Mesendoderm (in vitro differentiated cells): ENCODE data around the gene MINK1.
A peak's percentile ranks its signal among the peaks of the same experiment; 100 is the strongest.
"Not testable (repeated sequence)": the region's sequence is repeated elsewhere in the genome, so short reads cannot be mapped to it uniquely, and the experiment has no call there.

Experiments used
- DNase-seq: peaks from one replicate; pipeline ENCODE4 v3.0.0; 2013
- H2AK5ac ChIP-seq: 2 replicates; pipeline ENCODE4 v1.6.1; 2013; ENCODE audit warnings: low read length, inconsistent platforms
- H2BK120ac ChIP-seq: 2 replicates; pipeline ENCODE4 v1.6.1; 2013; ENCODE audit warnings: low read depth, mild to moderate bottlenecking, low read length, moderate library complexity, mixed read lengths
- H2BK15ac ChIP-seq: replicated peaks from 2 replicates; pipeline ENCODE4 v1.6.1; 2013; ENCODE audit warnings: low read depth, mild to moderate bottlenecking, moderate library complexity
- H2BK5ac ChIP-seq: 2 replicates; pipeline ENCODE4 v1.6.1; 2013; ENCODE audit warnings: low read length, inconsistent platforms
- H3K18ac ChIP-seq: 2 replicates; pipeline ENCODE4 v1.6.1; 2013; ENCODE audit warnings: mild to moderate bottlenecking, low read length, mixed read lengths
- H3K23ac ChIP-seq: one replicate; pipeline ENCODE4 v1.6.1; 2013; ENCODE audit warnings: low read length
- H3K27ac ChIP-seq: 2 replicates; pipeline ENCODE4 v1.5.1; 2013; ENCODE audit warnings: low read depth, mild to moderate bottlenecking, inconsistent platforms, low read length, moderate library complexity
- H3K27me3 ChIP-seq: 2 replicates; pipeline ENCODE4 v1.6.1; 2013; ENCODE audit warnings: low read length, control low read depth, mild to moderate bottlenecking, inconsistent platforms; ENCODE audit not compliant: insufficient read depth, poor library complexity
- H3K36me3 ChIP-seq: 2 replicates; pipeline ENCODE4 v1.6.1; 2013; ENCODE audit warnings: low read length, inconsistent platforms; ENCODE audit not compliant: control insufficient read depth, insufficient read depth
- H3K4ac ChIP-seq: one replicate; pipeline ENCODE4 v1.6.1; 2013; ENCODE audit warnings: low read depth, mild to moderate bottlenecking, low read length, moderate library complexity
- H3K4me1 ChIP-seq: 2 replicates; pipeline ENCODE4 v1.6.1; 2013; ENCODE audit warnings: low read depth, low read length, inconsistent platforms; ENCODE audit not compliant: control insufficient read depth
- H3K4me2 ChIP-seq: 2 replicates; pipeline ENCODE4 v1.6.1; 2013; ENCODE audit warnings: low read length
- H3K4me3 ChIP-seq: 2 replicates; pipeline ENCODE4 v1.5.1; 2013; ENCODE audit warnings: mild to moderate bottlenecking, low read length
- H3K56ac ChIP-seq: one replicate; pipeline ENCODE4 v1.6.1; 2013; ENCODE audit warnings: low read length
- H3K79me1 ChIP-seq: 2 replicates; pipeline ENCODE4 v1.6.1; 2013; ENCODE audit warnings: low read length, inconsistent platforms
- H3K79me2 ChIP-seq: 2 replicates; pipeline ENCODE4 v1.6.1; 2013; ENCODE audit warnings: mild to moderate bottlenecking, low read length; ENCODE audit not compliant: control insufficient read depth, insufficient read depth
- H3K9ac ChIP-seq: 2 replicates; pipeline ENCODE4 v1.6.1; 2013; ENCODE audit warnings: low read length, inconsistent platforms
- H4K5ac ChIP-seq: one replicate; pipeline ENCODE4 v1.6.1; 2013; ENCODE audit warnings: low read length
- H4K8ac ChIP-seq: one replicate; pipeline ENCODE4 v1.6.1; 2013; ENCODE audit warnings: low read depth, mild to moderate bottlenecking, control low read depth, low read length, moderate library complexity
- WGBS: extraction: QIAGEN DNeasy Blood & Tissue Kit; methylation state at CpG from one replicate; pipeline ENCODE4 v1.1.7; 2013; ENCODE audit warnings: low lambda C conversion rate, missing lambda C conversion rate; ENCODE audit not compliant: insufficient coverage; ENCODE audit errors: extremely low coverage; 5-methylcytosine and 5-hydroxymethylcytosine counted together

MINK1 gene

DNA sequence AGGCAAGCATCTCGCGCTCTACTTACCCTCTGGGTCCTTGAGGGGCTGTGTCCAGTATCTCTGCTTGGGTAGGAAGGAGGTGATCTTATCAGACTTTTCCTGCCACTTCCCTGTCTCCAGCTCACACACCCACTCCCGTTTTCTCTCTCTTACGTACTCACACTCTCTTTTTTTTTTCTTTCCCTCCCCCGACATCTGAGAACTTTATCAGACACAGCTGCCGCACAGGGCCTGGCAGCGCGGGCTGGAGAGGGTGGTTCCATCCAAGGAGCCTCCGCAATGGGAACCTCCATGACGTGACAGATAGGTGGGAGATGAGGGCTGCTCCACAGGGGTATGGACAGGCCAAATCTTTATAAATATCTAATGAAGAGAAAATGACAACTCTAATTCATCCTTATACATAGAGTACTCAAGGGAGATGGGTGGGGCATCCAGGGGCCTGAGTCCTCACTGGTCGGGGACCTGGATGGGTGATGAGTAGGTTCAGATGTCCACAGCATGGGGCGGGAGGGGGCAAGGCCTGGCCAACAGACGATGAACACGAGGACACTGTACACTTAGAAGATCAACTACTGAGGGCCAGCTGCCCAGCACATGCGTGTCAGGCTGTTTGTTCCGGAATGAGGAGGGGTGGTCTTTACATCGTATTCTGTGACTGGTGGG, 23.3 kb downstream of the MINK1 start:
- Histone ChIP-seq H2BK5ac (no peak overlapping the region), H2BK15ac (no peak overlapping the region), H4K8ac (no peak overlapping the region), H3K79me1 (peaks cover under 1% of the 10 kb centered on the region), H3K79me2 (no peaks in the 10 kb centered on the region), H3K27me3 (no peaks in the 10 kb centered on the region), H2BK120ac (no peak overlapping the region), H3K9ac (no peak overlapping the region), H3K4me2 (no peak overlapping the region), H4K5ac (no peak overlapping the region), H3K18ac (no peak overlapping the region), H3K56ac (no peak overlapping the region), H2AK5ac (no peak overlapping the region), H3K27ac (no peak overlapping the region), H3K4ac (no peak overlapping the region), H3K4me1 (peaks cover 19% of the 10 kb centered on the region), H3K4me3 (no peak overlapping the region), H3K36me3 (no peaks in the 10 kb centered on the region), H3K23ac (no peak overlapping the region)
- WGBS, result 100% methylated on average over 3 of the region's 17 CpGs
- DNase-seq, result no peak

DNA sequence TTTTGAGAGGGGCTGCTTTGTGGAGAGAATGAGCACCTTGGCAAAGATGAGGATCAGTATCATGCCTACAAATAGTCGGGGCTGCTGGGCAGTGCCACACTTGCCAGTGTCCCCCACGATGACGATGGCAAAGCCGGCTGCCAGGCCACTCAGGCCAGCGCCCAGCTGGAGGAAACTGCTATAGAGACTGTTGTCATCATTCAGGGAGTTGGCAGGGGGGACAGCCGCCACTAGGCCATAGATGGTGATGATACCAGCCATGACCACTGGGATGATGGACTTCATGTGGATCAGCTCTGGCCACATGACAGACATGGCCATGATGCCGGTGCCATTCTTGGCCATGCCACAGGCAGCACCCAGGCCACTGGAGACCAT, 23.8 kb downstream of the MINK1 start:
- WGBS, result no CpG with 5 or more reads among the region's 7 CpGs
- Histone ChIP-seq H2BK120ac (no peak overlapping the region), H3K36me3 (no peaks in the 10 kb centered on the region), H3K4me3 (no peak overlapping the region), H3K79me1 (no peaks in the 10 kb centered on the region), H3K27me3 (no peaks in the 10 kb centered on the region), H3K4me2 (no peak overlapping the region), H2BK15ac (no peak overlapping the region), H3K27ac (no peak overlapping the region), H3K79me2 (no peaks in the 10 kb centered on the region), H3K18ac (no peak overlapping the region), H3K4ac (no peak overlapping the region), H4K8ac (no peak overlapping the region), H4K5ac (no peak overlapping the region), H3K23ac (no peak overlapping the region), H2BK5ac (no peak overlapping the region), H3K56ac (peak overlapping the region; percentile 2), H3K9ac (no peak overlapping the region), H3K4me1 (peaks cover 19% of the 10 kb centered on the region), H2AK5ac (no peak overlapping the region)
- no peak for DNase-seq

DNA sequence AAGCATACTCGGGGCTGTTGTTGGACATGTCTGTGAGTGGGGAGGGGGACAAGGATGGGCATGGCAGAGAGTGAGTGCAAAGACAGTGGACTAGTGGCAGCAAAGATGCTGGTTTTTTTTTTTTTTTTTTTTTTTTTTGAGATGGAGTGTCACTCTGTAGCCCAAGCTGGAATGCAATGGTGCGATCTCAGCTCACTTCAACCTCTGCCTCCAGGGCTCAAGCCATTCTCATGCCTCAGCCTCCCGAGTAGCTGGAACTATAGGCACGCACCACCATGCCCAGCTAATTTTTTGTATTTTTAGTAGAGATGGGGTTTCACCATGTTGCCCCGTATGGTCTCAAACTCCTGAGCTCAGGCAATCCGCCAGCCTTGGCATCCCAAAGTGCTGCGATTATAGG, 24.2 kb downstream of the MINK1 start:
- not testable (repeated sequence) for H4K8ac ChIP-seq, H2BK120ac ChIP-seq, H3K18ac ChIP-seq, H3K23ac ChIP-seq, H2AK5ac ChIP-seq, H3K79me2 ChIP-seq, H4K5ac ChIP-seq, H3K27ac ChIP-seq, H3K36me3 ChIP-seq, H2BK15ac ChIP-seq, DNase-seq, H3K9ac ChIP-seq, H3K27me3 ChIP-seq, H3K79me1 ChIP-seq, H3K4ac ChIP-seq, H2BK5ac ChIP-seq, H3K4me2 ChIP-seq, H3K4me3 ChIP-seq
- peaks cover 19% of the 10 kb centered on the region for H3K4me1 ChIP-seq
- H3K56ac ChIP-seq, result peak overlapping the region; percentile 76
- WGBS, result no CpG with 5 or more reads among the region's 7 CpGs

DNA sequence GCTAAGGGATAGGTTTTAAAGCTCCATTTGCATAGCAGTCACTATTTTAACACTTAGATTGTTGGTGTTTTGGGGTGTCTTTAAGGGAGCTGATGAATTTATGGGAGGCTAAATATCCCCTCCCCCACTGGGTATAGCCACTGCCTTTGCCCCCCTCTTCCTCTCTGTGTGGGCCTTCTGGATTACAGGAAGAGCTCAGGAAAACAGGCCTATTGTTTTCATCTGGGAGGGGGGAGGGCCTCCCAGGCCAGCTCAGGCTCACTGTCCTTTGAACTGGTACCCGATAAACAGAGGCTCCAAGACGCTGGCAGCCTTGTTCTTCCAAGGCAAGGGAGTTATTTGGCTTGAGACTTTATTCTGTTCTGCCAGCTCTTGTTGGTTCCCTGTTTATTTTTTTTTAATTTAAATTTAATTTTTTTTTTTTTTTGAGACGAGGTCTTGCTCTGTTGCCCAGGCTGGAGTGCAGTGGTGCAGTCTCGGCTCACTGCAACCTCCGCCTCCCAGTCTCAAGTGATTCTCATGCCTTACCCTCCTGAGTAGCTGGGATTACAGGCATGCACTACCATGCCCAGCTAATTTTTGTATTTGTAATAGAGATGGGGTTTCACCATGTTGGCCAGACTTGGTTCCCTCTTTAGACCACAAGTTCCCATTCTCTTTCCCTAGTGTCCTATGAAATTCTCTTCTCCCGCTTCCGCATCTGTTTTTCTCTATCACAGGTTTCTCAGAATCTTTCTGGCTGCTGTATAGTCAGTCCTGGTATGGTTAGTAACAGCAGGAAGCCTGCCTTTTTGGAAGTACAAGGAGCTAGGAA, 25.1 kb downstream of the MINK1 start:
- H2AK5ac ChIP-seq, result no peak overlapping the region
- H3K56ac ChIP-seq, result no peak overlapping the region
- H2BK5ac ChIP-seq, result no peak overlapping the region
- H3K79me2 ChIP-seq, result no peaks in the 10 kb centered on the region
- peak overlapping the region; percentile 50 for H3K9ac ChIP-seq
- H3K4me2 ChIP-seq, result no peak overlapping the region
- no peak overlapping the region for H4K5ac ChIP-seq
- H3K23ac ChIP-seq, result no peak overlapping the region
- no peak overlapping the region for H3K4me3 ChIP-seq
- H2BK120ac ChIP-seq, result no peak overlapping the region
- peaks cover 2% of the 10 kb centered on the region for H3K79me1 ChIP-seq
- WGBS, result no CpG with 5 or more reads among the region's 7 CpGs
- no peaks in the 10 kb centered on the region for H3K27me3 ChIP-seq
- H3K4ac ChIP-seq, result no peak overlapping the region
- peak overlapping the region; percentile 43 for H3K18ac ChIP-seq
- peaks cover 19% of the 10 kb centered on the region for H3K4me1 ChIP-seq
- H3K36me3 ChIP-seq, result no peaks in the 10 kb centered on the region
- H3K27ac ChIP-seq, result peak overlapping the region; percentile 49
- H2BK15ac ChIP-seq, result no peak overlapping the region
- DNase-seq, result peak; percentile 63
- H4K8ac ChIP-seq, result no peak overlapping the region

DNA sequence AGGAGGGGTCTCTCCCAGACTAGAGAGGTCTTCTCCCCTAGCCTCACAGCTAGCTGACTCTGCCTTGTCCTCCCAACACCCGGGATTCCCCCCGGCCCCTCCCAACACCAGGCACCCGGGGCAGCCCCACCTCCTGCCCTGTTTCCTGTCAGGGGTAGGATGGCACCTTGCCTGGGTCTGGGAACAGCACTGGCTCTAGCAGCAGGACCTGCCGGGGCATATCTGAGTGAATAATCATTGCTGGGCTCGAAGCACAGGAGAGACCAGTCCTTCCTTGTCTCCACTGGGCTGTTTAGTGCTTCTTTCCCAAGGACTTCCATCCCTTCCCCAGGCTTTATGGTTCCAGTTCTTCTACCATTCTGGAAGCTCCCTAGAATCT, 25.7 kb downstream of the MINK1 start:
- H3K27ac ChIP-seq, result peak overlapping the region; percentile 15

More for the DNA sequence above, 25.7 kb downstream of the MINK1 start:
- no peak overlapping the region for H3K4ac ChIP-seq
- H3K79me1 ChIP-seq, result peaks cover 2% of the 10 kb centered on the region
- H3K4me2 ChIP-seq, result no peak overlapping the region
- peaks cover 19% of the 10 kb centered on the region for H3K4me1 ChIP-seq
- peak; percentile 51 for DNase-seq
- H3K36me3 ChIP-seq, result no peaks in the 10 kb centered on the region
- WGBS, result no CpG with 5 or more reads among the region's 5 CpGs
- no peak overlapping the region for H3K9ac ChIP-seq
- peak overlapping the region; percentile 28 for H3K18ac ChIP-seq
- no peak overlapping the region for H2BK5ac ChIP-seq
- H2BK120ac ChIP-seq, result no peak overlapping the region
- no peak overlapping the region for H3K56ac ChIP-seq
- H3K27me3 ChIP-seq, result no peaks in the 10 kb centered on the region
- no peak overlapping the region for H4K8ac ChIP-seq
- no peak overlapping the region for H3K4me3 ChIP-seq
- H3K79me2 ChIP-seq, result no peaks in the 10 kb centered on the region
- H2BK15ac ChIP-seq, result no peak overlapping the region
- H2AK5ac ChIP-seq, result no peak overlapping the region
- H4K5ac ChIP-seq, result no peak overlapping the region
- H3K23ac ChIP-seq, result no peak overlapping the region
